HCT116 (cell line): ENCODE data around the gene MIPEP. TPM values are rescaled to one million over a fixed set of nuclear protein-coding genes. Genes with fewer than 3 reads are reported as not detected.

Experiments
- ATAC-seq: fragments of 200-7000 bp; cut with Tn5 transposase; 2 replicates; pipeline ENCODE4 v1.9.1; 2020; ENCODE audit warnings: mild to moderate bottlenecking, moderate library complexity
- BruUV-seq: library from RNA; stranded (reverse); fragments of 400-500 nt; replicated peaks from 2 replicates; lab custom pipeline; 2021; lab: Mats Ljungman, UMichigan
- CTCF ChIA-PET: fragments of 300-600 bp; sonication (Branson Sonifier 250); formaldehyde crosslinking; loops from one replicate; lab custom pipeline; 2021; ENCODE audit warnings: antibody characterized with exemption; lab: Charles Lee
- POLR2A ChIA-PET: fragments of 300-600, 350-600 bp; sonication (Branson Sonifier 250); formaldehyde crosslinking; loops from one replicate; lab custom pipeline; 2021; ENCODE audit warnings: antibody characterized with exemption; lab: Charles Lee
- RAD21 ChIA-PET, 2 experiments: fragments of 300-600 bp; sonication (Branson Sonifier 250); formaldehyde crosslinking; loops; one replicate each; lab custom pipeline; 2023; ENCODE audit warnings: low total read pairs in 2 of 2; ENCODE audit not compliant: uncharacterized antibody in 2 of 2, unreplicated experiment in 2 of 2, low non-redundant PET in 1 of 2; lab: Charles Lee
- DNase-seq: peaks from one replicate; pipeline ENCODE4 v3.0.0-alpha.2; 2010; ENCODE audit warnings: low read depth, low spot score
- H2AFZ ChIP-seq: fragments of 200-600 bp; shearing (Covaris generic), sonication (generic); 2 replicates; pipeline ENCODE4 v1.6.1; 2017; ENCODE audit warnings: low read depth, mixed run types, mixed read lengths, antibody characterized with exemption, low read length; ENCODE audit not compliant: poor library complexity, severe bottlenecking
- H3K27ac ChIP-seq: 2 replicates; pipeline ENCODE4 v1.5.1; 2012; ENCODE audit warnings: low read depth, low read length
- H3K27me3 ChIP-seq: fragments of 200-600 bp; sonication (generic); 2 replicates; pipeline ENCODE4 v1.6.1; 2016; ENCODE audit warnings: mixed run types, low read length, mixed read lengths; ENCODE audit not compliant: insufficient read depth
- H3K36me3 ChIP-seq, 2 experiments: fragments of 200-500 bp in 1 of 2; fragments of 200-600 bp in 1 of 2; sonication (Bioruptor generic) in 1 of 2; sonication (generic) in 1 of 2; 2 replicates each; pipeline versions ENCODE4 v1.5.1 to v1.6.1; 2014 to 2016; ENCODE audit warnings: low read length in 2 of 2, inconsistent platforms in 1 of 2, mixed read lengths in 1 of 2, mixed run types in 1 of 2; ENCODE audit not compliant: insufficient read depth in 2 of 2, control insufficient read depth in 1 of 2
- H3K4me1 ChIP-seq, 2 experiments: fragments of 200-600 bp in 1 of 2; sonication (generic) in 1 of 2; 2 replicates each; pipeline versions ENCODE4 v1.5.1 to v1.6.1; 2012 to 2017; ENCODE audit warnings: low read length in 2 of 2, inconsistent platforms in 1 of 2, mild to moderate bottlenecking in 1 of 2, mixed read lengths in 1 of 2, mixed run types in 1 of 2, moderate library complexity in 1 of 2; ENCODE audit not compliant: insufficient read depth in 2 of 2, control insufficient read depth in 1 of 2
- H3K4me2 ChIP-seq: fragments of 200-600 bp; sonication (generic); 2 replicates; pipeline ENCODE4 v1.6.1; 2017; ENCODE audit warnings: mixed run types, low read length, mixed read lengths
- H3K4me3 ChIP-seq, 2 experiments: fragments of 200-600 bp in 1 of 2; sonication (generic) in 1 of 2; replicated peaks in 1 of 2; 2 replicates each; pipeline ENCODE4 v1.5.1; 2011 to 2016; ENCODE audit warnings: low read length in 2 of 2, control low read depth in 1 of 2, low read depth in 1 of 2, mild to moderate bottlenecking in 1 of 2, mixed read lengths in 1 of 2, mixed run types in 1 of 2
- H3K79me2 ChIP-seq: fragments of 200-600 bp; sonication (generic); 2 replicates; pipeline ENCODE4 v1.6.1; 2017; ENCODE audit warnings: mild to moderate bottlenecking, mixed run types, low read length, moderate library complexity, mixed read lengths; ENCODE audit not compliant: insufficient read depth
- H3K9ac ChIP-seq: fragments of 200-600 bp; sonication (generic); 2 replicates; pipeline ENCODE4 v1.6.1; 2016; ENCODE audit warnings: low read length, mixed read lengths
- H3K9me2 ChIP-seq: fragments of 200-600 bp; sonication (generic), shearing (Covaris generic); 2 replicates; pipeline ENCODE4 v1.6.1; 2017; ENCODE audit warnings: mixed run types, mild to moderate bottlenecking, moderate library complexity; ENCODE audit not compliant: insufficient read depth
- H3K9me3 ChIP-seq, 2 experiments: fragments of 200-500 bp in 1 of 2; fragments of 200-600 bp in 1 of 2; sonication (Bioruptor generic) in 1 of 2; sonication (generic) in 1 of 2; 2 replicates each; pipeline ENCODE4 v1.6.1; 2014 to 2017; ENCODE audit warnings: low read length in 2 of 2, mixed read lengths in 2 of 2, inconsistent platforms in 1 of 2, low read depth in 1 of 2, mild to moderate bottlenecking in 1 of 2, mixed run types in 1 of 2, moderate library complexity in 1 of 2; ENCODE audit not compliant: control insufficient read depth in 1 of 2, insufficient read depth in 1 of 2
- H4K20me1 ChIP-seq: fragments of 200-600 bp; sonication (generic), shearing (Covaris generic); 2 replicates; pipeline ENCODE4 v1.6.1; 2017; ENCODE audit warnings: mixed run types, mild to moderate bottlenecking, moderate library complexity; ENCODE audit not compliant: insufficient read depth
- CBX3 ChIP-seq: IDR thresholded peaks from 2 replicates; pipeline ENCODE4 v1.6.1; 2012; ENCODE audit warnings: low read depth
- CEBPB ChIP-seq: IDR thresholded peaks from 2 replicates; pipeline ENCODE4 v1.6.1; 2012; ENCODE audit warnings: low read depth
- EGR1 ChIP-seq: IDR thresholded peaks from 2 replicates; pipeline ENCODE4 v1.6.1; 2012; ENCODE audit warnings: low read depth
- ELF1 ChIP-seq: IDR thresholded peaks from 2 replicates; pipeline ENCODE4 v1.6.1; 2012; ENCODE audit warnings: low read depth, borderline replicate concordance
- EZH2 ChIP-seq: fragments of 200-600 bp; sonication (generic); IDR thresholded peaks from 2 replicates; pipeline ENCODE4 v1.6.1; 2017; ENCODE audit warnings: antibody characterized with exemption, mixed run types
- EZH2phosphoT487 ChIP-seq: fragments of 200-600 bp; IDR thresholded peaks from 2 replicates; pipeline ENCODE4 v1.6.1; 2018; ENCODE audit warnings: antibody characterized with exemption, borderline replicate concordance
- FOSL1 ChIP-seq: IDR thresholded peaks from 2 replicates; pipeline ENCODE4 v1.6.1; 2012; ENCODE audit warnings: low read depth
- JUND ChIP-seq: IDR thresholded peaks from 2 replicates; pipeline ENCODE4 v1.6.1; 2012
- POLR2A ChIP-seq: IDR thresholded peaks from 2 replicates; pipeline ENCODE4 v1.7.0; 2011; ENCODE audit warnings: borderline replicate concordance; ENCODE audit not compliant: insufficient read depth, insufficient read length; ENCODE audit errors: extremely low read depth
- POLR2AphosphoS5 ChIP-seq: IDR thresholded peaks from 2 replicates; pipeline ENCODE4 v1.6.1; 2011; ENCODE audit warnings: mild to moderate bottlenecking, low read depth, low read length, moderate library complexity
- RAD21 ChIP-seq: IDR thresholded peaks from 2 replicates; pipeline ENCODE4 v1.6.1; 2012; ENCODE audit warnings: low read depth, mild to moderate bottlenecking
- SP1 ChIP-seq: IDR thresholded peaks from 2 replicates; pipeline ENCODE4 v1.6.1; 2012; ENCODE audit warnings: low read depth
- SRF ChIP-seq: IDR thresholded peaks from 2 replicates; pipeline ENCODE4 v1.6.1; 2012; ENCODE audit warnings: low read depth
- TCF7L2 ChIP-seq: IDR thresholded peaks from 2 replicates; pipeline ENCODE4 v1.7.0; 2011; ENCODE audit warnings: borderline replicate concordance, inconsistent platforms; ENCODE audit not compliant: insufficient read depth, insufficient read length; ENCODE audit errors: extremely low read depth
- YY1 ChIP-seq: IDR thresholded peaks from 2 replicates; pipeline ENCODE4 v1.6.1; 2011; ENCODE audit warnings: low read length, low read depth, moderate library complexity, mild to moderate bottlenecking; ENCODE audit not compliant: insufficient replicate concordance; ENCODE audit errors: extremely low read depth
- ZFX ChIP-seq: fragments of 450-650 bp; IDR thresholded peaks from 2 replicates; pipeline ENCODE4 v1.6.1; 2017
- ZNF274 ChIP-seq: fragments of 200-500 bp; sonication (Bioruptor generic); IDR thresholded peaks from 2 replicates; pipeline ENCODE4 v1.6.1; 2014; ENCODE audit warnings: mild to moderate bottlenecking, low read depth, low read length, inconsistent platforms
- intact Hi-C: fragments of 100-400 bp; cut with micrococcal nuclease; formaldehyde crosslinking; loops from 2 replicates; pipeline ENCODE4 v1.10.0; 2022
- total RNA-seq: library from RNA; stranded (reverse); gene quantifications from one replicate; pipeline ENCODE4 v1.2.1, GENCODE V29; 2021; ENCODE audit not compliant: unreplicated experiment
- TF ChIP-seq, protein P1 (sequence below): IDR thresholded peaks from 2 replicates; pipeline ENCODE4 v1.6.1; 2012; ENCODE audit warnings: low read depth
- TF ChIP-seq, protein P2 (sequence below): IDR thresholded peaks from 2 replicates; pipeline ENCODE4 v1.6.1; 2011; ENCODE audit warnings: mild to moderate bottlenecking, low read length, moderate library complexity; ENCODE audit not compliant: insufficient replicate concordance; ENCODE audit errors: extremely low read depth
- TF ChIP-seq, protein P3 (sequence below): IDR thresholded peaks from 2 replicates; pipeline ENCODE4 v1.6.1; 2012

MIPEP gene
- total RNA-seq, 1 experiment from 2014 or later, result 33.3 TPM

DNA sequence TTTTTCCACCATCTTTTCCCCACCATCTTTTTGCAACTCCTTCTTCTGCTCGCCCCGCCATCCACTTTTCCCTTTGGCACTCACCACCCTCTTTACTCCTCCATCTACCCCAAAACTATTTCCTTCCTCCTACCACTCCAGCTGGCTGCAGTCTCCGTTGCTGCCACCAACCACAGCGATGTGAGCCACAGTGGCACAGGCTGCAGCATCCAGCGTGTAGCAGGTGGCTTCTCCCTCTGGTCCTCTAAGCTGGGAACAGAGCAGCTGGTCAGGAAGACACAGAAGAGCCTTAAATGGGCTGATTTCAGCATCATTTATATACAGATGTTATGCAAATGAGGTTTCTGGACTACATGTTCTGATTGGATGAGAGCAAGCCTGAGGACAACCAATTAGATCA, 174.5 kb downstream of the MIPEP start:
- H3K4me3 ChIP-seq, result no peak overlapping the region
- no peak overlapping the region for H3K27ac ChIP-seq
- ATAC-seq, result no peak
- H3K9me3 ChIP-seq, result no peaks in the 10 kb centered on the region
- H3K9ac ChIP-seq, result no peak overlapping the region
- TF ChIP-seq EZH2phosphoT487, result no peak
- no peak for TF ChIP-seq EGR1
- no peak for TF ChIP-seq POLR2AphosphoS5
- no peak for TF ChIP-seq CEBPB
- TF ChIP-seq, protein P1, sequence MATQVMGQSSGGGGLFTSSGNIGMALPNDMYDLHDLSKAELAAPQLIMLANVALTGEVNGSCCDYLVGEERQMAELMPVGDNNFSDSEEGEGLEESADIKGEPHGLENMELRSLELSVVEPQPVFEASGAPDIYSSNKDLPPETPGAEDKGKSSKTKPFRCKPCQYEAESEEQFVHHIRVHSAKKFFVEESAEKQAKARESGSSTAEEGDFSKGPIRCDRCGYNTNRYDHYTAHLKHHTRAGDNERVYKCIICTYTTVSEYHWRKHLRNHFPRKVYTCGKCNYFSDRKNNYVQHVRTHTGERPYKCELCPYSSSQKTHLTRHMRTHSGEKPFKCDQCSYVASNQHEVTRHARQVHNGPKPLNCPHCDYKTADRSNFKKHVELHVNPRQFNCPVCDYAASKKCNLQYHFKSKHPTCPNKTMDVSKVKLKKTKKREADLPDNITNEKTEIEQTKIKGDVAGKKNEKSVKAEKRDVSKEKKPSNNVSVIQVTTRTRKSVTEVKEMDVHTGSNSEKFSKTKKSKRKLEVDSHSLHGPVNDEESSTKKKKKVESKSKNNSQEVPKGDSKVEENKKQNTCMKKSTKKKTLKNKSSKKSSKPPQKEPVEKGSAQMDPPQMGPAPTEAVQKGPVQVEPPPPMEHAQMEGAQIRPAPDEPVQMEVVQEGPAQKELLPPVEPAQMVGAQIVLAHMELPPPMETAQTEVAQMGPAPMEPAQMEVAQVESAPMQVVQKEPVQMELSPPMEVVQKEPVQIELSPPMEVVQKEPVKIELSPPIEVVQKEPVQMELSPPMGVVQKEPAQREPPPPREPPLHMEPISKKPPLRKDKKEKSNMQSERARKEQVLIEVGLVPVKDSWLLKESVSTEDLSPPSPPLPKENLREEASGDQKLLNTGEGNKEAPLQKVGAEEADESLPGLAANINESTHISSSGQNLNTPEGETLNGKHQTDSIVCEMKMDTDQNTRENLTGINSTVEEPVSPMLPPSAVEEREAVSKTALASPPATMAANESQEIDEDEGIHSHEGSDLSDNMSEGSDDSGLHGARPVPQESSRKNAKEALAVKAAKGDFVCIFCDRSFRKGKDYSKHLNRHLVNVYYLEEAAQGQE, result no peak
- TF ChIP-seq CBX3, result no peak
- no peak for TF ChIP-seq ZFX
- TF ChIP-seq YY1, result no peak
- TF ChIP-seq RAD21, result no peak
- no peak for TF ChIP-seq ZNF274
- no peak for TF ChIP-seq TCF7L2
- no peak for TF ChIP-seq SRF
- TF ChIP-seq ELF1, result no peak
- no peak for TF ChIP-seq SP1
- TF ChIP-seq FOSL1, result no peak
- no peak for TF ChIP-seq EZH2
- TF ChIP-seq, protein P2, sequence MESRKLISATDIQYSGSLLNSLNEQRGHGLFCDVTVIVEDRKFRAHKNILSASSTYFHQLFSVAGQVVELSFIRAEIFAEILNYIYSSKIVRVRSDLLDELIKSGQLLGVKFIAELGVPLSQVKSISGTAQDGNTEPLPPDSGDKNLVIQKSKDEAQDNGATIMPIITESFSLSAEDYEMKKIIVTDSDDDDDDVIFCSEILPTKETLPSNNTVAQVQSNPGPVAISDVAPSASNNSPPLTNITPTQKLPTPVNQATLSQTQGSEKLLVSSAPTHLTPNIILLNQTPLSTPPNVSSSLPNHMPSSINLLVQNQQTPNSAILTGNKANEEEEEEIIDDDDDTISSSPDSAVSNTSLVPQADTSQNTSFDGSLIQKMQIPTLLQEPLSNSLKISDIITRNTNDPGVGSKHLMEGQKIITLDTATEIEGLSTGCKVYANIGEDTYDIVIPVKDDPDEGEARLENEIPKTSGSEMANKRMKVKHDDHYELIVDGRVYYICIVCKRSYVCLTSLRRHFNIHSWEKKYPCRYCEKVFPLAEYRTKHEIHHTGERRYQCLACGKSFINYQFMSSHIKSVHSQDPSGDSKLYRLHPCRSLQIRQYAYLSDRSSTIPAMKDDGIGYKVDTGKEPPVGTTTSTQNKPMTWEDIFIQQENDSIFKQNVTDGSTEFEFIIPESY, result no peak
- TF ChIP-seq POLR2A, result no peak
- TF ChIP-seq JUND, result no peak
- TF ChIP-seq, protein P3, sequence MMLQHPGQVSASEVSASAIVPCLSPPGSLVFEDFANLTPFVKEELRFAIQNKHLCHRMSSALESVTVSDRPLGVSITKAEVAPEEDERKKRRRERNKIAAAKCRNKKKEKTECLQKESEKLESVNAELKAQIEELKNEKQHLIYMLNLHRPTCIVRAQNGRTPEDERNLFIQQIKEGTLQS, result no peak
- TF ChIP-seq, all 23 proteins: peak for 0
- CTCF ChIA-PET, result no interaction called here
- Histone ChIP-seq H3K36me3 (no peaks in the 10 kb centered on the region), H4K20me1 (no peaks in the 10 kb centered on the region), H3K9me2 (no peaks in the 10 kb centered on the region), H3K4me1 (no peaks in the 10 kb centered on the region), H3K79me2 (no peaks in the 10 kb centered on the region), H3K4me2 (no peak overlapping the region), H2AFZ (no peak overlapping the region), H3K27me3 (0 out of 2 replicates have a peak, but pooled peaks cover 7% of the 10 kb centered on the region)
- RAD21 ChIA-PET, result no interaction called here
- no peak for DNase-seq
- intact Hi-C loops, result loop anchor here (5.0 kb wide), 2 partner anchors 158 to 173 kb away; partner anchors contain the start of gene MIPEP
- POLR2A ChIA-PET, result no interaction called here
- no TSS peak for BruUV-seq
